Upper lobe of left lung (tissue), 6 donors: ENCODE results near the gene PDSS2. TPM values are rescaled to one million over a fixed set of nuclear protein-coding genes. Genes with fewer than 3 reads are reported as not detected.

Source experiments
- ATAC-seq, 2 donors: fragments of 200-7000 bp; cut with Tn5 transposase; one replicate each; pipeline ENCODE4 v1.9.1; 2022; ENCODE audit warnings: mild to moderate bottlenecking in 2 of 2, moderate library complexity in 2 of 2; ENCODE audit not compliant: low FRiP score in 2 of 2
- DNase-seq, 2 donors: peaks; one replicate each; pipeline ENCODE4 v3.0.0-alpha.2; 2019 to 2020
- H3K27ac ChIP-seq, 4 donors: fragments of 200-600 bp; sonication (generic); one replicate each; pipeline ENCODE4 v1.5.1; 2016 to 2019
- H3K27me3 ChIP-seq, 4 donors: fragments of 200-600 bp; sonication (generic); one replicate each; pipeline ENCODE4 v1.5.1; 2017 to 2019
- H3K36me3 ChIP-seq, 4 donors: fragments of 200-600 bp; sonication (generic); one replicate each; pipeline ENCODE4 v1.5.1; 2016 to 2019
- H3K4me1 ChIP-seq, 4 donors: fragments of 200-600 bp; sonication (generic); one replicate each; pipeline ENCODE4 v1.5.1; 2018 to 2019
- H3K4me3 ChIP-seq, 4 donors: fragments of 200-600 bp; sonication (generic); one replicate each; pipeline ENCODE4 v1.5.1; 2017 to 2019; ENCODE audit warnings: mild to moderate bottlenecking in 2 of 4, moderate library complexity in 1 of 4
- H3K9me3 ChIP-seq, 4 donors: fragments of 200-600 bp; sonication (generic); one replicate each; pipeline ENCODE4 v1.5.1; 2018 to 2019
- CTCF ChIP-seq, 6 experiments: fragments of 450-650 bp in 4 of 6; fragments of 200-600 bp in 2 of 6; sonication (generic) in 2 of 6; IDR thresholded peaks; one replicate each; pipeline ENCODE4 v1.5.1; 2016 to 2019; ENCODE audit warnings: antibody characterized with exemption in 6 of 6
- EP300 ChIP-seq, 4 donors: sonication (generic); formaldehyde crosslinking; IDR thresholded peaks; one replicate each; pipeline ENCODE4 v1.5.1; 2017; ENCODE audit warnings: antibody characterized with exemption in 4 of 4, control low read depth in 2 of 4
- POLR2A ChIP-seq, 4 donors: fragments of 450-650 bp; IDR thresholded peaks; one replicate each; pipeline ENCODE4 v1.5.1; 2016 to 2017; ENCODE audit warnings: antibody characterized with exemption in 4 of 4, mild to moderate bottlenecking in 2 of 4
- POLR2AphosphoS5 ChIP-seq, 2 donors: sonication (generic); formaldehyde crosslinking; IDR thresholded peaks; one replicate each; pipeline ENCODE4 v1.5.1; 2017; ENCODE audit warnings: antibody characterized with exemption in 2 of 2
- WGBS, 2 donors: methylation state at CpG; one replicate each; pipeline ENCODE4 v1.1.5; 2017 to 2018; 5-methylcytosine and 5-hydroxymethylcytosine counted together
- total RNA-seq, 6 donors: library from RNA; depleted of rRNA in 4 of 6; stranded (reverse); fragments of >200 nt in 4 of 6; gene quantifications; one replicate each; pipeline versions ENCODE4 v1.1.0 to v1.2.1, GENCODE V29; 2016 to 2021
- donor health status: DM: no; HTN: no; CAD: no; lungs with moderate emphysema.
- donor health status: DM: no; HTN: yes; CAD: no; lungs with severe emphysema.

Gene PDSS2
- total RNA-seq, 6 donors from 2014 or later, result 5.1 to 20.9 (median 15.0) TPM

- no peaks in the 10 kb centered on the region for H3K36me3 ChIP-seq
- DNase-seq (no peak), ATAC-seq (no peak)
- no peaks in the 10 kb centered on the region for H3K4me1 ChIP-seq
- WGBS, 2 donors, result 85 to 92% methylated on average over 1 of the region's 1 CpG
- H3K4me3 ChIP-seq, result no peak overlapping the region
- no peak for TF ChIP-seq POLR2A (IDR thresholded peaks at IDR 0.05)
- no peak for TF ChIP-seq CTCF (IDR thresholded peaks at IDR 0.05)
- TF ChIP-seq POLR2AphosphoS5 (IDR thresholded peaks at IDR 0.05), result no peak
- no peak for TF ChIP-seq EP300 (IDR thresholded peaks at IDR 0.05)
- H3K27ac ChIP-seq, result no peak overlapping the region
- H3K27me3 ChIP-seq, result no peaks in the 10 kb centered on the region
- H3K9me3 ChIP-seq, result no peaks in the 10 kb centered on the region
Measured at GRCh38 chr6:107466062-107466461, 6.7 kb upstream of the PDSS2 start.

GRCh38 chr6:107460083-107460631 lies 793 bp upstream of the PDSS2 start:
- WGBS, 2 donors, result 29 to 39% methylated on average over 19 to 22 of the region's 22 CpGs
- no peak for TF ChIP-seq EP300 (IDR thresholded peaks at IDR 0.05)
- Histone ChIP-seq H3K4me3 (peak overlapping the region; percentile 19 to 88 (median 80)), H3K9me3 (no peaks in the 10 kb centered on the region), H3K27me3 (no peaks in the 10 kb centered on the region), H3K4me1 (peaks cover 3 to 29% (median 15%) of the 10 kb centered on the region in 4 donors), H3K36me3 (no peaks in the 10 kb centered on the region), H3K27ac (peak overlapping the region; percentile 90 to 98 (median 93))
- no peak for DNase-seq
- ATAC-seq, result peak in 1 of 2 donors; percentile 27

- TF ChIP-seq POLR2AphosphoS5 (IDR thresholded peaks at IDR 0.05) (no peak), POLR2A (IDR thresholded peaks at IDR 0.05) (no peak), EP300 (IDR thresholded peaks at IDR 0.05) (no peak), CTCF (IDR thresholded peaks at IDR 0.05) (no peak)
- peak overlapping the region; percentile 90 to 98 (median 93) for H3K27ac ChIP-seq
- H3K4me1 ChIP-seq, result peaks cover 3 to 29% (median 15%) of the 10 kb centered on the region in 4 donors
- no peaks in the 10 kb centered on the region for H3K36me3 ChIP-seq
- no peaks in the 10 kb centered on the region for H3K9me3 ChIP-seq
- DNase-seq (peak; percentile 40 to 74), ATAC-seq (peak in 1 of 2 donors; percentile 38)
- H3K4me3 ChIP-seq, result peak overlapping the region; percentile 79 to 88 (median 82)
- H3K27me3 ChIP-seq, result no peaks in the 10 kb centered on the region
- WGBS, 2 donors, result 1% methylated on average over 27 to 29 of the region's 29 CpGs
Measured at GRCh38 chr6:107458672-107459282, 587 bp downstream of the PDSS2 start.

GRCh38 chr6:107448776-107449175 lies 10.6 kb downstream of the PDSS2 start:
- H3K36me3 ChIP-seq, result no peaks in the 10 kb centered on the region
- peaks cover 5 to 21% (median 8%) of the 10 kb centered on the region in 4 donors for H3K9me3 ChIP-seq
- no peaks in the 10 kb centered on the region for H3K4me1 ChIP-seq
- ATAC-seq (no peak), DNase-seq (no peak)
- no peak for TF ChIP-seq CTCF (IDR thresholded peaks at IDR 0.05)
- no peak for TF ChIP-seq EP300 (IDR thresholded peaks at IDR 0.05)
- no peak for TF ChIP-seq POLR2AphosphoS5 (IDR thresholded peaks at IDR 0.05)
- TF ChIP-seq POLR2A (IDR thresholded peaks at IDR 0.05), result no peak
- no peak overlapping the region for H3K4me3 ChIP-seq
- H3K27ac ChIP-seq, result no peak overlapping the region
- WGBS, 2 donors, result 75 to 80% methylated on average over 1 of the region's 1 CpG
- H3K27me3 ChIP-seq, result no peaks in the 10 kb centered on the region

GRCh38 chr6:107447663-107448216 lies 11.6 kb downstream of the PDSS2 start:
- Histone ChIP-seq H3K4me1 (no peaks in the 10 kb centered on the region), H3K27me3 (no peaks in the 10 kb centered on the region), H3K27ac (no peak overlapping the region), H3K9me3 (peaks cover 5 to 21% (median 8%) of the 10 kb centered on the region in 4 donors), H3K4me3 (no peak overlapping the region), H3K36me3 (no peaks in the 10 kb centered on the region)
- WGBS, 2 donors, result 96 to 100% methylated on average over 2 of the region's 2 CpGs
- TF ChIP-seq CTCF (IDR thresholded peaks at IDR 0.05) (no peak), EP300 (IDR thresholded peaks at IDR 0.05) (no peak), POLR2A (IDR thresholded peaks at IDR 0.05) (no peak), POLR2AphosphoS5 (IDR thresholded peaks at IDR 0.05) (no peak)
- ATAC-seq, result no peak
- no peak for DNase-seq
